SJSA1 (cell line): ENCODE data around the gene OR4M1. TPM values are rescaled to one million over a fixed set of nuclear protein-coding genes. Genes with fewer than 3 reads are reported as not detected.

ENCODE experiments used
- total RNA-seq: library from RNA; depleted of rRNA; stranded (reverse); fragments of >200 nt; shearing (Covaris generic); gene quantifications from 2 replicates; pipeline ENCODE4 v1.2.3, GENCODE V29; 2014; rRNA removed

The OR4M1 gene
- total RNA-seq, 1 experiment from 2014 or later, result not detected

Other genes starting within 250 kb of the OR4M1 start
- not detected in 2 replicates for gene OR11H2, start 59.6 kb upstream of the OR4M1 start, total RNA-seq
- not detected in 2 replicates for gene OR4Q3, start 29.9 kb upstream of the OR4M1 start, total RNA-seq
- not detected in 2 replicates for gene OR4N2, start 30.3 kb downstream of the OR4M1 start, total RNA-seq
- gene OR4K2, start 101.6 kb downstream of the OR4M1 start, total RNA-seq, result not detected in 2 replicates
- not detected in 2 replicates for gene OR4K5, start 147.1 kb downstream of the OR4M1 start, total RNA-seq
- gene OR4K1, start 157.4 kb downstream of the OR4M1 start, total RNA-seq, result not detected in 2 replicates
- gene OR4K15, start 202.1 kb downstream of the OR4M1 start, total RNA-seq, result not detected in 2 replicates
- not detected in 2 replicates for gene OR4Q2, start 228.7 kb downstream of the OR4M1 start, total RNA-seq
- gene OR4K14, start 245.8 kb downstream of the OR4M1 start, total RNA-seq, result not detected in 2 replicates